SK-N-SH treated with all-trans-retinoic acid at 6 μM for 48 hours (cell line): ENCODE measurements around the gene FRMD4A.

Source experiments
- ARNTL ChIP-seq: fragments of 450-650 bp; formaldehyde crosslinking; IDR thresholded peaks from 2 replicates; pipeline ENCODE4 v1.5.0; 2020; ENCODE audit warnings: low read depth, mild to moderate bottlenecking, moderate library complexity, borderline replicate concordance
- ISL1 ChIP-seq: fragments of 250-450 bp; sonication (Bioruptor Pico); IDR thresholded peaks from 2 replicates; pipeline ENCODE4 v2.1.2; 2022; ENCODE audit warnings: mild to moderate bottlenecking, moderate library complexity
- RARB ChIP-seq: fragments of 250-450 bp; sonication (Bioruptor Pico); IDR thresholded peaks from 2 replicates; pipeline ENCODE4 v1.8.0; 2021; ENCODE audit warnings: mild to moderate bottlenecking, moderate library complexity
- ZNF8 ChIP-seq: fragments of 450-650 bp; formaldehyde crosslinking; IDR thresholded peaks from 2 replicates; pipeline ENCODE4 v1.5.0; 2020; ENCODE audit warnings: mild to moderate bottlenecking, moderate library complexity
- TF ChIP-seq, protein P1 (sequence below): fragments of 250-450 bp; sonication (Bioruptor Pico); IDR thresholded peaks from 2 replicates; pipeline ENCODE4 v1.5.1; 2020; ENCODE audit warnings: low read depth, mild to moderate bottlenecking, moderate library complexity

GRCh38 chr10:13649844-13650520, 680.7 kb downstream of the FRMD4A start:
- TF ChIP-seq, protein P1, sequence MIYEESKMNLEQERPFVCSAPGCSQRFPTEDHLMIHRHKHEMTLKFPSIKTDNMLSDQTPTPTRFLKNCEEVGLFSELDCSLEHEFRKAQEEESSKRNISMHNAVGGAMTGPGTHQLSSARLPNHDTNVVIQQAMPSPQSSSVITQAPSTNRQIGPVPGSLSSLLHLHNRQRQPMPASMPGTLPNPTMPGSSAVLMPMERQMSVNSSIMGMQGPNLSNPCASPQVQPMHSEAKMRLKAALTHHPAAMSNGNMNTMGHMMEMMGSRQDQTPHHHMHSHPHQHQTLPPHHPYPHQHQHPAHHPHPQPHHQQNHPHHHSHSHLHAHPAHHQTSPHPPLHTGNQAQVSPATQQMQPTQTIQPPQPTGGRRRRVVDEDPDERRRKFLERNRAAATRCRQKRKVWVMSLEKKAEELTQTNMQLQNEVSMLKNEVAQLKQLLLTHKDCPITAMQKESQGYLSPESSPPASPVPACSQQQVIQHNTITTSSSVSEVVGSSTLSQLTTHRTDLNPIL (CRISPR knock-in tag), result no peak
- TF ChIP-seq ZNF8 (CRISPR knock-in tag) (no peak), RARB (CRISPR knock-in tag) (no peak), ARNTL (CRISPR knock-in tag) (no peak), ISL1 (CRISPR knock-in tag) (no peak)
